COLO668 (cell line): ENCODE results near the gene MIDN.

Experiments
- DNase-seq: peaks from one replicate; lab custom pipeline; 2025; ENCODE audit not compliant: unreplicated experiment; lab: John Stamatoyannopoulos, UW

The MIDN gene

GRCh38 chr19:1269065-1269477, 20.7 kb downstream of the MIDN start, which contains the start of gene CIRBP:
Gene CIRBP (plus strand): TSS chr19:1269332. CDS start chr19:1270934, 1,602 bp downstream.
- DNase-seq: peak; percentile 99

GRCh38 chr19:1269478-1270212, 21.3 kb downstream of the MIDN start:
- DNase-seq: peak; percentile 92

- peak; percentile 58 for DNase-seq
Measured at GRCh38 chr19:1270213-1270853, 21.9 kb downstream of the MIDN start.

GRCh38 chr19:1270854-1271527, 22.6 kb downstream of the MIDN start:
- DNase-seq: peak; percentile 20

- peak; percentile 13 for DNase-seq
Measured at GRCh38 chr19:1271528-1272422, 23.4 kb downstream of the MIDN start.

GRCh38 chr19:1272423-1273262, 24.3 kb downstream of the MIDN start:
- DNase-seq: no peak

- DNase-seq: peak; percentile 26
Measured at GRCh38 chr19:1273263-1274041, 25.1 kb downstream of the MIDN start.

- DNase-seq: peak; percentile 51
Measured at GRCh38 chr19:1274081-1274851, 25.9 kb downstream of the MIDN start.

- DNase-seq: peak; percentile 66
Measured at GRCh38 chr19:1274852-1275259, 26.5 kb downstream of the MIDN start.

- DNase-seq: peak; percentile 98
Measured at GRCh38 chr19:1275260-1275975, 27.0 kb downstream of the MIDN start, which contains the start of gene FAM174C. Gene FAM174C (plus strand): TSS chr19:1275530. CDS start chr19:1275550, 20 bp downstream.

- DNase-seq: no peak
Measured at GRCh38 chr19:1275976-1276627, 27.7 kb downstream of the MIDN start.

GRCh38 chr19:1276628-1277022, 28.2 kb downstream of the MIDN start:
- DNase-seq: peak; percentile 78

- no peak for DNase-seq
Measured at GRCh38 chr19:1277061-1277460, 28.7 kb downstream of the MIDN start.

GRCh38 chr19:1278074-1278473, 29.7 kb downstream of the MIDN start:
- no peak for DNase-seq

- DNase-seq: no peak
Measured at GRCh38 chr19:1278713-1279660, 30.6 kb downstream of the MIDN start.

- DNase-seq: peak; percentile 81
Measured at GRCh38 chr19:1279782-1280341, 31.5 kb downstream of the MIDN start.
